ENCODE results near the gene CCDC171. TPM values are rescaled to one million over a fixed set of nuclear protein-coding genes. Genes with fewer than 3 reads are reported as not detected.

CCDC171 gene
- total RNA-seq, 2 experiments from 2014 or later = 0.49 to 1.1 TPM

DNA sequence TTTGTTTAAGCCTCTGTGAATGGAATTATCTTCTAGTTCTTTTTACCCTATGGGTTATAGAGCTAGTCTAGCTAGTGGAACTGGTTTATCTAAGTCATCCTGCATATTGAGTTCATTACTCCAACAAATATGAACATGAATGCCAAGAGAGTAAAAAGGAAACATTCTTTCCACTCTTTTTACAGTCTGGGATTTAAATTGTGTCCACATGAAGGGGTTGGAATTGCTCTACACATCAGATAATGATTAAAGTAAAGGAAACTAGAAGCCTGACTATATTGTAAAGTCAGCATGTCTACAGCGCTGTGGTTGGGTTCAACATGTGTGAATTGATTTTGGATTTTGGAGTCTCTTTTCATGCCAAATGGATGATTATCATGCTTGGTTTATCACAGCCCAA is 173.1 kb downstream of the CCDC171 start:
- Mint-ChIP-seq H3K36me3 (ENCODE audit: low read depth) (no peaks in the 10 kb centered on the region), H3K4me3 (no peak overlapping the region), H3K27ac (no peak overlapping the region), H3K27me3 (no peaks in the 10 kb centered on the region), H3K9me3 (no peaks in the 10 kb centered on the region), H3K4me1 (ENCODE audit: low read depth) (peaks cover 5% of the 10 kb centered on the region)
- CTCF ChIA-PET = no interaction called here
- TF ChIP-seq, protein P1, sequence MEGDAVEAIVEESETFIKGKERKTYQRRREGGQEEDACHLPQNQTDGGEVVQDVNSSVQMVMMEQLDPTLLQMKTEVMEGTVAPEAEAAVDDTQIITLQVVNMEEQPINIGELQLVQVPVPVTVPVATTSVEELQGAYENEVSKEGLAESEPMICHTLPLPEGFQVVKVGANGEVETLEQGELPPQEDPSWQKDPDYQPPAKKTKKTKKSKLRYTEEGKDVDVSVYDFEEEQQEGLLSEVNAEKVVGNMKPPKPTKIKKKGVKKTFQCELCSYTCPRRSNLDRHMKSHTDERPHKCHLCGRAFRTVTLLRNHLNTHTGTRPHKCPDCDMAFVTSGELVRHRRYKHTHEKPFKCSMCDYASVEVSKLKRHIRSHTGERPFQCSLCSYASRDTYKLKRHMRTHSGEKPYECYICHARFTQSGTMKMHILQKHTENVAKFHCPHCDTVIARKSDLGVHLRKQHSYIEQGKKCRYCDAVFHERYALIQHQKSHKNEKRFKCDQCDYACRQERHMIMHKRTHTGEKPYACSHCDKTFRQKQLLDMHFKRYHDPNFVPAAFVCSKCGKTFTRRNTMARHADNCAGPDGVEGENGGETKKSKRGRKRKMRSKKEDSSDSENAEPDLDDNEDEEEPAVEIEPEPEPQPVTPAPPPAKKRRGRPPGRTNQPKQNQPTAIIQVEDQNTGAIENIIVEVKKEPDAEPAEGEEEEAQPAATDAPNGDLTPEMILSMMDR (IDR thresholded peaks at IDR 0.05) = no peak
- ATAC-seq (ENCODE audit: poor library complexity) (no peak), DNase-seq (no peak)
- Histone ChIP-seq H3K27me3 (ENCODE audit: control insufficient read depth in 1 of 2, insufficient read depth in 2 of 2, low read length in 2 of 2) (no peaks in the 10 kb centered on the region), H3K27ac (ENCODE audit: low read depth in 1 of 2, low read length in 2 of 2) (no peak overlapping the region), H3K4me1 (ENCODE audit: insufficient read depth, low read length) (no peaks in the 10 kb centered on the region), H3K4me3 (ENCODE audit: low read length) (no peak overlapping the region), H3K36me3 (ENCODE audit: insufficient read depth, low read length) (no peaks in the 10 kb centered on the region), H3K9me3 (ENCODE audit: control insufficient read depth in 1 of 2, insufficient read depth in 1 of 2, low read length in 2 of 2) (no peaks in the 10 kb centered on the region)
- POLR2A ChIA-PET = no interaction called here
- intact Hi-C loops (cut with DNase I, micrococcal nuclease) = loop anchor here in 1 of 2 experiments (10.0 kb wide), 1 partner anchor 61 kb away; no protein-coding TSS in a partner anchor

DNA sequence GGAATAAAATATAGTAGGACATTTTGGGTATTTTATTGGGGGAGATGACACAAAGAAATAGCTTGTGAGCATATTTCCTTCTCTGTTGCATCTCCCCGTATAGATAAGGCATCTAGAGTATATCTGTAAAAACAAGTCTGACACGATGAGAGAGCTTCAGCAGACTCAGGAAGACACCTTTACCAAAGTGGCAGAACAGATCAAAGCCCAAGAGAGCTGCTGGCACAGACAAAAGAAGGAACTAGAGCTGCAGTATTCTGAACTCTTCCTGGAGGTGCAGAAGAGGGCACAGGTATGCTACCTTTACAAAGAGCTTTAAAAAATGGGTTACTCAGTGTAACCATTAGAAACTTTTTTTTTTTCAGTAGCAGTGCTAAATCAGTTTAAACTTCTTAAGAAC is 176.7 kb downstream of the CCDC171 start:
- no peak overlapping the region for H3K4me3 ChIP-seq (ENCODE audit: low read length)
- H3K9me3 Mint-ChIP-seq = no peaks in the 10 kb centered on the region
- no peak overlapping the region for H3K4me3 Mint-ChIP-seq
- no peaks in the 10 kb centered on the region for H3K9me3 ChIP-seq (ENCODE audit: control insufficient read depth in 1 of 2, insufficient read depth in 1 of 2, low read length in 2 of 2)
- peaks cover 5% of the 10 kb centered on the region for H3K4me1 Mint-ChIP-seq (ENCODE audit: low read depth)
- CTCF ChIA-PET = no interaction called here
- H3K27ac Mint-ChIP-seq = no peak overlapping the region
- no peaks in the 10 kb centered on the region for H3K36me3 Mint-ChIP-seq (ENCODE audit: low read depth)
- H3K4me1 ChIP-seq (ENCODE audit: insufficient read depth, low read length) = no peaks in the 10 kb centered on the region
- no peaks in the 10 kb centered on the region for H3K27me3 Mint-ChIP-seq
- TF ChIP-seq, protein P1 (IDR thresholded peaks at IDR 0.05) = no peak
- DNase-seq = peak in 1 of 14 experiments; percentile 5
- no peaks in the 10 kb centered on the region for H3K36me3 ChIP-seq (ENCODE audit: insufficient read depth, low read length)
- intact Hi-C loops (cut with DNase I, micrococcal nuclease) = loop anchor here in 1 of 2 experiments (10.0 kb wide), 1 partner anchor 65 kb away; no protein-coding TSS in a partner anchor
- peak; percentile 44 for ATAC-seq (ENCODE audit: poor library complexity)
- POLR2A ChIA-PET = no interaction called here
- no peaks in the 10 kb centered on the region for H3K27me3 ChIP-seq (ENCODE audit: control insufficient read depth in 1 of 2, insufficient read depth in 2 of 2, low read length in 2 of 2)
- no peak overlapping the region for H3K27ac ChIP-seq (ENCODE audit: low read depth in 1 of 2, low read length in 2 of 2)

DNA sequence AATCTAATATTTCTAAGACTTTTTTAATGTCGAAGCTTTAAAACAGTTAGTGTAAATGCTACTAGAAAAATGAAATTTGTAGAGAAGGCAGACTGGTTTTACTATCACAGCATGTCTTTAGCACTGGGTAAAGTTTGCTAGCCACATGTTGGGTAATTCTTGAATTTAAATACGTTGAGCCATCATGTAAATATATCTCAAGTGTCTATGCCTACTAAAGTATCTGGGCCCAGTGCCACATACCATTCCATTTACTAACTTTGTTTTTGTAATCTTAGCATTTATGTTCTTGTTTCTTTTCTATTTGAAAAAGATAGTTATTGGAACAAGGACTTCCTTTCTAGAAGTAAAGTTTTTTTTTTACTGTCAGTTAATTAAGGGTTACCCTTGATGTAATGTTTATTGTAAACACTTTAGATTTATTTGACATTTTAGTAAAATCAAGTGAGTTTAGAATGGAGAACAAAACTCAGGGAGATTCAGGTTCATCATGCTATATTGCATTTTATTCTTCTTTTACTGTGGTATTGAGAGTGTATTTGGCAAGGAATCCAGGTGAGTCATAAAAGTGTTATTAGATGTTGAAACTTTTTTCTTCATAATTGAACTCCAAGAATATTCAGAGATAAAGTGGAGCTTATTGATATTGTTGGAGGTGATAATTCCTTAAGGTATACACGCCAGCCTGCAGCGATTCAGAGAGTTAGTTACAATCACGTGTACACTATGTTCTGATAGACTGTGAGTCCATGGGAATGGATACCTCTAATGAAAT is 182.4 kb downstream of the CCDC171 start:
- Histone ChIP-seq H3K4me1 (ENCODE audit: insufficient read depth, low read length) (no peaks in the 10 kb centered on the region), H3K4me3 (ENCODE audit: low read length) (no peak overlapping the region), H3K27ac (ENCODE audit: low read depth in 1 of 2, low read length in 2 of 2) (no peak overlapping the region), H3K36me3 (ENCODE audit: insufficient read depth, low read length) (no peaks in the 10 kb centered on the region), H3K27me3 (ENCODE audit: control insufficient read depth in 1 of 2, insufficient read depth in 2 of 2, low read length in 2 of 2) (no peaks in the 10 kb centered on the region), H3K9me3 (ENCODE audit: control insufficient read depth in 1 of 2, insufficient read depth in 1 of 2, low read length in 2 of 2) (no peaks in the 10 kb centered on the region)
- ChIA-PET CTCF (no interaction called here), POLR2A (no interaction called here)
- no peaks in the 10 kb centered on the region for H3K4me1 Mint-ChIP-seq (ENCODE audit: low read depth)
- H3K4me3 Mint-ChIP-seq = no peak overlapping the region
- no peak for DNase-seq
- H3K27ac Mint-ChIP-seq = no peak overlapping the region
- H3K27me3 Mint-ChIP-seq = no peaks in the 10 kb centered on the region
- H3K36me3 Mint-ChIP-seq (ENCODE audit: low read depth) = no peaks in the 10 kb centered on the region
- TF ChIP-seq, protein P1 (IDR thresholded peaks at IDR 0.05) = no peak
- intact Hi-C loops (cut with DNase I, micrococcal nuclease) = no loop called here
- no peak for ATAC-seq (ENCODE audit: poor library complexity)
- no peaks in the 10 kb centered on the region for H3K9me3 Mint-ChIP-seq
